Measurements from ENCODE around the gene TSHZ3. TPM values are rescaled to one million over a fixed set of nuclear protein-coding genes. Genes with fewer than 3 reads are reported as not detected.

The TSHZ3 gene
- total RNA-seq, 4 donors from 2014 or later: 1.6 to 4.0 (median 3.5) TPM

GRCh38 chr19:31299665-31300064, 49.6 kb downstream of the TSHZ3 start:
- no peak overlapping the region for H3K4me3 ChIP-seq (ENCODE audit: low read depth, poor library complexity, severe bottlenecking)
- 88 to 93% methylated on average over 8 of the region's 8 CpGs for WGBS, 2 donors
- intact Hi-C loops (cut with DNase I; ENCODE audit: low total_unique reads): no loop called here
- TF ChIP-seq CTCF (IDR thresholded peaks at IDR 0.05) (no peak), POLR2A (IDR thresholded peaks at IDR 0.05) (no peak)
- DNase-seq (ENCODE audit: low spot score in 2 of 2): no peak

- intact Hi-C loops (cut with DNase I; ENCODE audit: low total_unique reads): no loop called here
- H3K4me3 ChIP-seq (ENCODE audit: low read depth, poor library complexity, severe bottlenecking): no peak overlapping the region
- WGBS, 2 donors: 80 to 81% methylated on average over 5 of the region's 5 CpGs
- no peak for DNase-seq (ENCODE audit: low spot score in 2 of 2)
- TF ChIP-seq CTCF (IDR thresholded peaks at IDR 0.05): no peak
These were observed 51.2 kb downstream of the TSHZ3 start for GRCh38 chr19:31297991-31298390.

GRCh38 chr19:31296741-31297390, 52.4 kb downstream of the TSHZ3 start:
- WGBS, 2 donors: 91 to 96% methylated on average over 8 to 10 of the region's 10 CpGs
- TF ChIP-seq POLR2A (IDR thresholded peaks at IDR 0.05): no peak
- no peak for TF ChIP-seq CTCF (IDR thresholded peaks at IDR 0.05)
- intact Hi-C loops (cut with DNase I; ENCODE audit: low total_unique reads): no loop called here
- no peak for DNase-seq (ENCODE audit: low spot score in 2 of 2)
- H3K4me3 ChIP-seq (ENCODE audit: low read depth, poor library complexity, severe bottlenecking): no peak overlapping the region

- intact Hi-C loops (cut with DNase I; ENCODE audit: low total_unique reads): no loop called here
- 95 to 96% methylated on average over 2 of the region's 2 CpGs for WGBS, 2 donors
- no peak for DNase-seq (ENCODE audit: low spot score in 2 of 2)
- H3K4me3 ChIP-seq (ENCODE audit: low read depth, poor library complexity, severe bottlenecking): no peak overlapping the region
- no peak for TF ChIP-seq CTCF (IDR thresholded peaks at IDR 0.05)
- TF ChIP-seq POLR2A (IDR thresholded peaks at IDR 0.05): no peak
These were observed 55.0 kb downstream of the TSHZ3 start for GRCh38 chr19:31294189-31294588.

GRCh38 chr19:31292639-31293185, 56.5 kb downstream of the TSHZ3 start:
- no peak overlapping the region for H3K4me3 ChIP-seq (ENCODE audit: low read depth, poor library complexity, severe bottlenecking)
- no peak for TF ChIP-seq POLR2A (IDR thresholded peaks at IDR 0.05)
- no peak for TF ChIP-seq CTCF (IDR thresholded peaks at IDR 0.05)
- no peak for DNase-seq (ENCODE audit: low spot score in 2 of 2)
- WGBS, 2 donors: 88 to 92% methylated on average over 2 of the region's 2 CpGs
- intact Hi-C loops (cut with DNase I; ENCODE audit: low total_unique reads): no loop called here

Data from lower leg skin (tissue), 4 donors.